Keratinocyte (primary cell): Measurements from ENCODE around the gene USH1C. TPM values are rescaled to one million over a fixed set of nuclear protein-coding genes. Genes with fewer than 3 reads are reported as not detected.

ENCODE experiments used
- DNase-seq: peaks from one replicate; pipeline ENCODE4 v3.0.0-alpha.2; 2011; ENCODE audit warnings: low read depth, missing footprints, low spot score
- FAIRE-seq: peaks from 2 replicates; lab custom pipeline; 2011; peaks lifted over from hg19 to GRCh38; lab: Jason Lieb, UNC
- H2AFZ ChIP-seq: 2 replicates; pipeline ENCODE4 v1.6.0; 2012; ENCODE audit warnings: low read length, control low read depth, inconsistent platforms; ENCODE audit not compliant: control insufficient read depth
- H3K27ac ChIP-seq: 2 replicates; pipeline ENCODE4 v1.5.1; 2011; ENCODE audit warnings: low read length; ENCODE audit not compliant: control insufficient read depth, insufficient read depth
- H3K27me3 ChIP-seq: 3 replicates; pipeline ENCODE4 v1.6.0; 2011; ENCODE audit warnings: low read length; ENCODE audit not compliant: control insufficient read depth, insufficient read depth; ENCODE audit errors: extremely low read depth
- H3K36me3 ChIP-seq, 2 experiments: 2 replicates in 1 of 2; 3 replicates in 1 of 2; pipeline ENCODE4 v1.5.1; 2011; ENCODE audit warnings: low read length in 2 of 2, mild to moderate bottlenecking in 1 of 2; ENCODE audit not compliant: control insufficient read depth in 2 of 2, insufficient read depth in 2 of 2; ENCODE audit errors: extremely low read depth in 1 of 2
- H3K4me1 ChIP-seq: 3 replicates; pipeline ENCODE4 v1.5.1; 2011; ENCODE audit warnings: low read length; ENCODE audit not compliant: control insufficient read depth, insufficient read depth; ENCODE audit errors: extremely low read depth
- H3K4me2 ChIP-seq: 3 replicates; pipeline ENCODE4 v1.6.0; 2011; ENCODE audit warnings: low read depth, low read length; ENCODE audit not compliant: control insufficient read depth, insufficient read depth; ENCODE audit errors: extremely low read depth
- H3K4me3 ChIP-seq, 3 experiments: fragments of 200-600 bp in 1 of 3; sonication (generic) in 1 of 3; 2 replicates in 2 of 3; 3 replicates in 1 of 3; pipeline ENCODE4 v1.5.1; 2011 to 2016; ENCODE audit warnings: low read length in 3 of 3, mild to moderate bottlenecking in 3 of 3, control low read depth in 2 of 3, inconsistent platforms in 1 of 3, low read depth in 1 of 3, mixed read lengths in 1 of 3, mixed run types in 1 of 3, moderate library complexity in 1 of 3; ENCODE audit not compliant: control insufficient read depth in 2 of 3, insufficient read depth in 2 of 3; ENCODE audit errors: extremely low read depth in 1 of 3
- H3K79me2 ChIP-seq: 2 replicates; pipeline ENCODE4 v1.6.0; 2012; ENCODE audit warnings: low read length; ENCODE audit not compliant: control insufficient read depth, insufficient read depth
- H3K9ac ChIP-seq: 3 replicates; pipeline ENCODE4 v1.6.0; 2011; ENCODE audit warnings: low read length; ENCODE audit not compliant: control insufficient read depth, insufficient read depth; ENCODE audit errors: extremely low read depth
- H3K9me1 ChIP-seq: 3 replicates; pipeline ENCODE4 v1.6.0; 2011; ENCODE audit warnings: low read length; ENCODE audit not compliant: control insufficient read depth, insufficient read depth; ENCODE audit errors: extremely low read depth
- H3K9me3 ChIP-seq: 2 replicates; pipeline ENCODE4 v1.5.1; 2012; ENCODE audit warnings: low read depth, low read length; ENCODE audit not compliant: control insufficient read depth
- H4K20me1 ChIP-seq: 3 replicates; pipeline ENCODE4 v1.6.0; 2011; ENCODE audit warnings: low read length; ENCODE audit not compliant: control insufficient read depth, insufficient read depth; ENCODE audit errors: extremely low read depth
- EZH2 ChIP-seq: IDR thresholded peaks from one replicate; pipeline ENCODE4 v1.6.1; 2012; ENCODE audit warnings: inconsistent platforms, mild to moderate bottlenecking, low read length, moderate library complexity
- dilution Hi-C: fragments of 300-500 bp; cut with MboI; formaldehyde crosslinking; loops from one replicate; pipeline ENCODE4 v1.7.0; 2020; ENCODE audit warnings: low sequenced_read_pairs; ENCODE audit not compliant: extremely low pct_ligation_motif_present
- polyA plus RNA-seq, 5 experiments: library from polyadenylated mRNA; depleted of rRNA in 3 of 5; stranded (reverse) in 3 of 5; stranded (forward) in 1 of 5; unstranded in 1 of 5; fragments of >200 nt; gene quantifications; 1 replicate in 1 of 5; 2 replicates in 3 of 5; 3 replicates in 1 of 5; pipeline versions ENCODE4 v1.2.1 to v1.2.3, GENCODE V29; 2011 to 2012; ENCODE audit warnings: missing spikeins in 2 of 5, low read depth in 1 of 5, low replicate concordance in 1 of 5
- TF ChIP-seq, protein P1 (sequence below), 3 experiments: IDR thresholded peaks in 1 of 3; conservative IDR thresholded peaks in 1 of 3; optimal IDR thresholded peaks in 1 of 3; 2 replicates in 2 of 3; 3 replicates in 1 of 3; pipeline versions ENCODE3 to v1.5.1; 2011; ENCODE audit warnings: low read length in 3 of 3, mild to moderate bottlenecking in 3 of 3, moderate library complexity in 2 of 3, control low read depth in 1 of 3, inconsistent platforms in 1 of 3; ENCODE audit not compliant: insufficient read depth in 2 of 3; ENCODE audit errors: extremely low read depth in 1 of 3

The USH1C gene
- polyA plus RNA-seq, 1 donor (not counting 4 experiments of a cell fraction or from before 2014, with no cell fraction given) = not detected

GRCh38 chr11:17554487-17554886 lies 10.3 kb upstream of the USH1C start:
- Histone ChIP-seq H3K9me3 (no peaks in the 10 kb centered on the region), H3K9ac (no peak overlapping the region), H3K27ac (no peak overlapping the region), H3K79me2 (no peaks in the 10 kb centered on the region), H4K20me1 (peaks cover 2% of the 10 kb centered on the region), H3K9me1 (no peaks in the 10 kb centered on the region), H2AFZ (no peak overlapping the region), H3K36me3 (no peaks in the 10 kb centered on the region), H3K27me3 (no peaks in the 10 kb centered on the region), H3K4me2 (no peak overlapping the region), H3K4me1 (no peaks in the 10 kb centered on the region), H3K4me3 (no peak overlapping the region)
- dilution Hi-C loops = no loop called here
- FAIRE-seq (no peak), DNase-seq (no peak)
- no peak for TF ChIP-seq EZH2
- TF ChIP-seq, protein P1, sequence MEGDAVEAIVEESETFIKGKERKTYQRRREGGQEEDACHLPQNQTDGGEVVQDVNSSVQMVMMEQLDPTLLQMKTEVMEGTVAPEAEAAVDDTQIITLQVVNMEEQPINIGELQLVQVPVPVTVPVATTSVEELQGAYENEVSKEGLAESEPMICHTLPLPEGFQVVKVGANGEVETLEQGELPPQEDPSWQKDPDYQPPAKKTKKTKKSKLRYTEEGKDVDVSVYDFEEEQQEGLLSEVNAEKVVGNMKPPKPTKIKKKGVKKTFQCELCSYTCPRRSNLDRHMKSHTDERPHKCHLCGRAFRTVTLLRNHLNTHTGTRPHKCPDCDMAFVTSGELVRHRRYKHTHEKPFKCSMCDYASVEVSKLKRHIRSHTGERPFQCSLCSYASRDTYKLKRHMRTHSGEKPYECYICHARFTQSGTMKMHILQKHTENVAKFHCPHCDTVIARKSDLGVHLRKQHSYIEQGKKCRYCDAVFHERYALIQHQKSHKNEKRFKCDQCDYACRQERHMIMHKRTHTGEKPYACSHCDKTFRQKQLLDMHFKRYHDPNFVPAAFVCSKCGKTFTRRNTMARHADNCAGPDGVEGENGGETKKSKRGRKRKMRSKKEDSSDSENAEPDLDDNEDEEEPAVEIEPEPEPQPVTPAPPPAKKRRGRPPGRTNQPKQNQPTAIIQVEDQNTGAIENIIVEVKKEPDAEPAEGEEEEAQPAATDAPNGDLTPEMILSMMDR (optimal IDR thresholded peaks at IDR 0.05 in 1 of 3, IDR thresholded peaks at IDR 0.05 in 1 of 3, conservative IDR thresholded peaks at IDR 0.05 in 1 of 3; ENCODE audit: extremely low read depth in 1 of 3, insufficient read depth in 2 of 3, low read length in 3 of 3) = no peak

DNA sequence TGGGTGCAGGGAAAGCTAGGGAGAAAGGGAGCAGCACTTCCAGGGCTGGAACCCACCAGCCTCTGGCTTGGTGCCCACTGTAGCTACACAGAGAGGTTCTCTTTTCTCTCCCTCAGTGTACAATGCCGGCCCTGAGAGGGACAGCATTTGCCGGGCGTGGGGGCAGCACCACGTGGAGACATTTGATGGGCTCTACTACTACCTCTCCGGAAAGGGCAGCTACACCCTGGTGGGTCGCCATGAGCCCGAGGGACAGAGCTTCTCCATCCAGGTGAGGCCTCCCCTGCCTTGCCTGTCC lies 9.0 kb upstream of the USH1C start:
- dilution Hi-C loops = no loop called here

More for the DNA sequence above, 9.0 kb upstream of the USH1C start:
- TF ChIP-seq EZH2 = no peak
- no peaks in the 10 kb centered on the region for H3K9me3 ChIP-seq
- no peaks in the 10 kb centered on the region for H3K27me3 ChIP-seq
- no peaks in the 10 kb centered on the region for H3K4me1 ChIP-seq
- peaks cover 2% of the 10 kb centered on the region for H4K20me1 ChIP-seq
- no peak overlapping the region for H3K9ac ChIP-seq
- no peak overlapping the region for H3K4me3 ChIP-seq
- H3K27ac ChIP-seq = no peak overlapping the region
- H3K9me1 ChIP-seq = no peaks in the 10 kb centered on the region
- H3K36me3 ChIP-seq = no peaks in the 10 kb centered on the region
- no peak overlapping the region for H2AFZ ChIP-seq
- H3K4me2 ChIP-seq = no peak overlapping the region
- no peak for FAIRE-seq
- H3K79me2 ChIP-seq = no peaks in the 10 kb centered on the region
- DNase-seq = no peak
